ENCODE measurements around the gene FOCAD.

Gene FOCAD

GRCh38 chr9:20734275-20734674 is 50.2 kb downstream of the FOCAD start:
- DNase-seq (ENCODE audit: low read depth): no peak

GRCh38 chr9:20740304-20740703 is 56.2 kb downstream of the FOCAD start:
- DNase-seq (ENCODE audit: low read depth): no peak

GRCh38 chr9:20740929-20741582 is 57.0 kb downstream of the FOCAD start:
- no peak for DNase-seq (ENCODE audit: low read depth)

GRCh38 chr9:20742833-20743232 is 58.8 kb downstream of the FOCAD start:
- no peak for DNase-seq (ENCODE audit: low read depth)

GRCh38 chr9:20744036-20744630 is 60.1 kb downstream of the FOCAD start:
- DNase-seq (ENCODE audit: low read depth): no peak

GRCh38 chr9:20746967-20747366 is 62.9 kb downstream of the FOCAD start:
- no peak for DNase-seq (ENCODE audit: low read depth)

- no peak for DNase-seq (ENCODE audit: low read depth)
These were observed 65.6 kb downstream of the FOCAD start for GRCh38 chr9:20749496-20750198.

GRCh38 chr9:20753761-20754160 is 69.7 kb downstream of the FOCAD start:
- no peak for DNase-seq (ENCODE audit: low read depth)

- DNase-seq (ENCODE audit: low read depth): no peak
These were observed 70.5 kb downstream of the FOCAD start for GRCh38 chr9:20754556-20754955.

- DNase-seq (ENCODE audit: low read depth): no peak
These were observed 76.3 kb downstream of the FOCAD start for GRCh38 chr9:20760246-20760891.

- no peak for DNase-seq (ENCODE audit: low read depth)
These were observed 86.9 kb downstream of the FOCAD start for GRCh38 chr9:20770947-20771346.

- no peak for DNase-seq (ENCODE audit: low read depth)
These were observed 87.7 kb downstream of the FOCAD start for GRCh38 chr9:20771729-20772128.

- DNase-seq (ENCODE audit: low read depth): no peak
These were observed 91.6 kb downstream of the FOCAD start for GRCh38 chr9:20775683-20776082.

- DNase-seq (ENCODE audit: low read depth): no peak
These were observed 97.0 kb downstream of the FOCAD start for GRCh38 chr9:20781092-20781491.

- no peak for DNase-seq (ENCODE audit: low read depth)
These were observed 98.2 kb downstream of the FOCAD start for GRCh38 chr9:20782289-20782688.

GRCh38 chr9:20783057-20784038 is 99.3 kb downstream of the FOCAD start:
- no peak for DNase-seq (ENCODE audit: low read depth)

- DNase-seq (ENCODE audit: low read depth): no peak
These were observed 100.1 kb downstream of the FOCAD start for GRCh38 chr9:20784196-20784595.

GRCh38 chr9:20786807-20787206 is 102.7 kb downstream of the FOCAD start:
- DNase-seq (ENCODE audit: low read depth): no peak

GRCh38 chr9:20788526-20789451 is 104.7 kb downstream of the FOCAD start:
- DNase-seq (ENCODE audit: low read depth): no peak

- no peak for DNase-seq (ENCODE audit: low read depth)
These were observed 106.7 kb downstream of the FOCAD start for GRCh38 chr9:20790721-20791120.

- DNase-seq (ENCODE audit: low read depth): no peak
These were observed 107.6 kb downstream of the FOCAD start for GRCh38 chr9:20791682-20792081.

Data from activated T-helper 1 cell treated with Interleukin-2 at 50 U/mL for 16 hours (primary cell).